Keratinocyte (primary cell): Measurements from ENCODE around the gene MRPL38.

ENCODE experiments used
- CTCF ChIP-seq, 3 experiments: IDR thresholded peaks in 1 of 3; conservative IDR thresholded peaks in 1 of 3; optimal IDR thresholded peaks in 1 of 3; 2 replicates in 2 of 3; 3 replicates in 1 of 3; pipeline versions ENCODE3 to v1.5.1; 2011; ENCODE audit warnings: low read length in 3 of 3, mild to moderate bottlenecking in 3 of 3, moderate library complexity in 2 of 3, control low read depth in 1 of 3, inconsistent platforms in 1 of 3; ENCODE audit not compliant: insufficient read depth in 2 of 3; ENCODE audit errors: extremely low read depth in 1 of 3
- EZH2 ChIP-seq: IDR thresholded peaks from one replicate; pipeline ENCODE4 v1.6.1; 2012; ENCODE audit warnings: inconsistent platforms, mild to moderate bottlenecking, low read length, moderate library complexity

- TF ChIP-seq CTCF (optimal IDR thresholded peaks at IDR 0.05 in 1 of 3, IDR thresholded peaks at IDR 0.05 in 1 of 3, conservative IDR thresholded peaks at IDR 0.05 in 1 of 3; ENCODE audit: extremely low read depth in 1 of 3, insufficient read depth in 2 of 3, low read length in 3 of 3) (peak in 1 of 3 experiments; percentile 22), EZH2 (no peak)
Observed at GRCh38 chr17:75856062-75856756, 48.5 kb downstream of the MRPL38 start.
